ENCODE measurements around the gene MYBPH. TPM values are rescaled to one million over a fixed set of nuclear protein-coding genes. Genes with fewer than 3 reads are reported as not detected.

The MYBPH gene
- total RNA-seq, 3 donors from 2014 or later = not detected

GRCh38 chr1:203138066-203138465 is 37.6 kb downstream of the MYBPH start:
- no peaks in the 10 kb centered on the region for H3K36me3 ChIP-seq (ENCODE audit: low read depth)
- DNase-seq = no peak
- TF ChIP-seq CTCF (IDR thresholded peaks at IDR 0.05) = no peak
- ATAC-seq = no peak
- no peak overlapping the region for H3K4me3 ChIP-seq
- no peaks in the 10 kb centered on the region for H3K9me3 ChIP-seq
- intact Hi-C loops (cut with DNase I, micrococcal nuclease) = no loop called here
- H3K4me1 ChIP-seq (ENCODE audit: low read depth) = no peaks in the 10 kb centered on the region

- ATAC-seq (no peak), DNase-seq (no peak)
- Histone ChIP-seq H3K36me3 (ENCODE audit: low read depth) (no peaks in the 10 kb centered on the region), H3K4me3 (no peak overlapping the region), H3K9me3 (no peaks in the 10 kb centered on the region), H3K4me1 (ENCODE audit: low read depth) (no peaks in the 10 kb centered on the region)
- intact Hi-C loops (cut with DNase I, micrococcal nuclease) = no loop called here
- no peak for TF ChIP-seq CTCF (IDR thresholded peaks at IDR 0.05)
Measured at GRCh38 chr1:203137324-203137723, 38.3 kb downstream of the MYBPH start.

GRCh38 chr1:203136409-203137042 is 39.1 kb downstream of the MYBPH start:
- no peak overlapping the region for H3K4me3 ChIP-seq
- no peak for DNase-seq
- H3K9me3 ChIP-seq = no peaks in the 10 kb centered on the region
- ATAC-seq = peak; percentile 38
- no peaks in the 10 kb centered on the region for H3K4me1 ChIP-seq (ENCODE audit: low read depth)
- intact Hi-C loops (cut with DNase I, micrococcal nuclease) = no loop called here
- no peak for TF ChIP-seq CTCF (IDR thresholded peaks at IDR 0.05)
- H3K36me3 ChIP-seq (ENCODE audit: low read depth) = no peaks in the 10 kb centered on the region

GRCh38 chr1:203135636-203136305 is 39.9 kb downstream of the MYBPH start:
- intact Hi-C loops (cut with DNase I, micrococcal nuclease) = no loop called here
- no peaks in the 10 kb centered on the region for H3K9me3 ChIP-seq
- no peaks in the 10 kb centered on the region for H3K4me1 ChIP-seq (ENCODE audit: low read depth)
- no peaks in the 10 kb centered on the region for H3K36me3 ChIP-seq (ENCODE audit: low read depth)
- H3K4me3 ChIP-seq = no peak overlapping the region
- ATAC-seq (peak; percentile 71), DNase-seq (no peak)
- TF ChIP-seq CTCF (IDR thresholded peaks at IDR 0.05) = no peak

GRCh38 chr1:203133970-203134725 is 41.5 kb downstream of the MYBPH start:
- ATAC-seq (peak; percentile 20), DNase-seq (no peak)
- intact Hi-C loops (cut with DNase I, micrococcal nuclease) = no loop called here
- no peak overlapping the region for H3K4me3 ChIP-seq
- peaks cover 4% of the 10 kb centered on the region for H3K4me1 ChIP-seq (ENCODE audit: low read depth)
- TF ChIP-seq CTCF (IDR thresholded peaks at IDR 0.05) = no peak
- no peaks in the 10 kb centered on the region for H3K9me3 ChIP-seq
- no peaks in the 10 kb centered on the region for H3K36me3 ChIP-seq (ENCODE audit: low read depth)
